ENCODE results near the gene CACNA1H. TPM values are rescaled to one million over a fixed set of nuclear protein-coding genes. Genes with fewer than 3 reads are reported as not detected.
"Not testable (repeated sequence)": the region's sequence is repeated elsewhere in the genome, so short reads cannot be mapped to it uniquely, and the experiment has no call there.

The CACNA1H gene
- total RNA-seq, 1 donor from 2014 or later: 0.09 TPM

GRCh38 chr16:1264345-1265089 lies 111.6 kb downstream of the CACNA1H start:
- Mint-ChIP-seq H3K36me3 (ENCODE audit: low read depth) (no peaks in the 10 kb centered on the region), H3K4me1 (ENCODE audit: low read depth) (no peaks in the 10 kb centered on the region), H3K9me3 (peaks cover 10% of the 10 kb centered on the region), H3K27ac (no peak overlapping the region), H3K27me3 (ENCODE audit: low read depth) (peaks cover 8% of the 10 kb centered on the region), H3K4me3 (ENCODE audit: low read depth) (no peak overlapping the region)
- intact Hi-C loops (cut with micrococcal nuclease): no loop called here
- DNase-seq (ENCODE audit: low spot score): no peak

- Mint-ChIP-seq H3K9me3 (peaks cover 10% of the 10 kb centered on the region), H3K27ac (no peak overlapping the region), H3K27me3 (ENCODE audit: low read depth) (peaks cover 8% of the 10 kb centered on the region), H3K4me3 (ENCODE audit: low read depth) (no peak overlapping the region), H3K36me3 (ENCODE audit: low read depth) (no peaks in the 10 kb centered on the region), H3K4me1 (ENCODE audit: low read depth) (no peaks in the 10 kb centered on the region)
- intact Hi-C loops (cut with micrococcal nuclease): no loop called here
- DNase-seq (ENCODE audit: low spot score): no peak
These were observed 112.3 kb downstream of the CACNA1H start for GRCh38 chr16:1265090-1265630.

- Mint-ChIP-seq H3K36me3 (ENCODE audit: low read depth) (no peaks in the 10 kb centered on the region), H3K4me1 (ENCODE audit: low read depth) (no peaks in the 10 kb centered on the region), H3K4me3 (ENCODE audit: low read depth) (no peak overlapping the region), H3K9me3 (peaks cover 10% of the 10 kb centered on the region), H3K27ac (no peak overlapping the region), H3K27me3 (ENCODE audit: low read depth) (peaks cover 3% of the 10 kb centered on the region)
- no peak for DNase-seq (ENCODE audit: low spot score)
- intact Hi-C loops (cut with micrococcal nuclease): no loop called here
These were observed 112.9 kb downstream of the CACNA1H start for GRCh38 chr16:1265826-1266225.

- H3K27ac Mint-ChIP-seq; H3K9me3 Mint-ChIP-seq; DNase-seq (ENCODE audit: low spot score); H3K27me3 Mint-ChIP-seq (ENCODE audit: low read depth); intact Hi-C loops (cut with micrococcal nuclease); H3K4me3 Mint-ChIP-seq (ENCODE audit: low read depth); H3K36me3 Mint-ChIP-seq (ENCODE audit: low read depth); H3K4me1 Mint-ChIP-seq (ENCODE audit: low read depth): not testable (repeated sequence)
These were observed 116.5 kb downstream of the CACNA1H start for GRCh38 chr16:1269418-1269817.

GRCh38 chr16:1271380-1271723 lies 118.4 kb downstream of the CACNA1H start:
- Mint-ChIP-seq H3K27ac (no peak overlapping the region), H3K9me3 (no peaks in the 10 kb centered on the region), H3K27me3 (ENCODE audit: low read depth) (no peaks in the 10 kb centered on the region), H3K4me1 (ENCODE audit: low read depth) (no peaks in the 10 kb centered on the region), H3K4me3 (ENCODE audit: low read depth) (no peak overlapping the region), H3K36me3 (ENCODE audit: low read depth) (no peaks in the 10 kb centered on the region)
- intact Hi-C loops (cut with micrococcal nuclease): no loop called here
- no peak for DNase-seq (ENCODE audit: low spot score)

Other genes starting within 250 kb of the CACNA1H start
- gene LMF1, start 182.1 kb upstream of the CACNA1H start, total RNA-seq: 14.0 and 14.3 TPM in 2 replicates
- 0.78 and 1.2 TPM in 2 replicates for gene SOX8, start 171.3 kb upstream of the CACNA1H start, total RNA-seq
- not detected in 2 replicates for gene SSTR5, start 80.4 kb upstream of the CACNA1H start, total RNA-seq
- not detected in 2 replicates for gene C1QTNF8, start 56.9 kb upstream of the CACNA1H start, total RNA-seq
- not detected in 2 replicates for gene TPSG1, start 72.2 kb downstream of the CACNA1H start, total RNA-seq
- gene TPSB2, start 77.1 kb downstream of the CACNA1H start, total RNA-seq: not detected in 2 replicates
- not detected in 2 replicates for gene TPSAB1, start 87.6 kb downstream of the CACNA1H start, total RNA-seq
- not detected in 2 replicates for gene TPSD1, start 103.0 kb downstream of the CACNA1H start, total RNA-seq
- gene UBE2I, start 156.5 kb downstream of the CACNA1H start, total RNA-seq: 264 and 265 TPM in 2 replicates
- 0.21 and 0.32 TPM in 2 replicates for gene BAIAP3, start 180.5 kb downstream of the CACNA1H start, total RNA-seq
- gene TSR3, start 198.8 kb downstream of the CACNA1H start, total RNA-seq: 64.1 and 72.9 TPM in 2 replicates
- 21.3 and 24.1 TPM in 2 replicates for gene GNPTG, start 198.8 kb downstream of the CACNA1H start, total RNA-seq